Measurements from ENCODE around the gene NRAS.
"Not testable (repeated sequence)": the region's sequence is repeated elsewhere in the genome, so short reads cannot be mapped to it uniquely, and the experiment has no call there.

NRAS gene

DNA sequence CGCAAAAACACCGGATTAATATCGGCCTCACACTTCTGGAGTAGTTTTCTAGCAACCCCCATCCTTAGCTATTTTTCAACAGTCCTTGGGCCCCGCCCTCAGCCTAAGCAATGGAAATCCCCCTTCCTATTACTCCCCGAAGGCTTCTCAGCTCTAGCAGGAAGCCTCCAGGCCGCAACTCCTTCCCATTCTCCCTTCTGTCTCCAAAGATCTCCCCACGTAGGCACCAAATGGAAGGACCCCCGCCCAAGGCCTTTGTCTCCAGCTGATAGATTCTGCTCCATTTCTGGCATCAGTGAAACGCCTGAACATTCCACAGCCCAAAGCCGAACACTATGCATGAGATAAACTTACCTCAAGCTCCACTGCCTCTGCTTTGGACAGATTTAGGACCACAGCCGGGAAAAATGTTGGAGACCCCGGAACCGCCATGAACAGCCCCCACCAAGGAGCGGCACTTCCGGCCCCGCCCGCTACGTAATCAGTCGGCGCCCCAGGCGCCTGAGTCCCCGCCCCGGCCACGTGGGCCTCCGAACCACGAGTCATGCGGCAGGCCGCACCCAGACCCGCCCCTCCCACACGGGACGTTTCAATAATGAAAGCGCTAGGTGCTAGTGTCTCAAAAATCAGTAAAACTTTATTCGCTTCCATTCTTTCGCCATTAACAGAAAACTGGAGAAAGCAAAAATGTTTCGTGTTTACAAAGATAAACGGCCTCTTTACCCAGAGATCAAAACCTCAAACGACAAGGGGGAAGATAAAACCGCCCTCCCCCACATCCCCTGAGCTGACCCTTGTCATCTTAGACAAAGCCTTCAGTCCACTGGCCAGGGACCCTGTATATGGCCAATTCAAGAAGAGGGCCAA is at the start of gene NRAS:
Gene NRAS (minus strand): TSS at position 468 of the 867 bp plus-strand sequence. CDS start 611 bp downstream, outside the sequence.
- Mint-ChIP-seq H3K27ac (peak within 1 kb of the TSS; percentile 97), H3K4me1 (peaks cover 36% of the 10 kb centered on the region), H3K4me3 (peak within 1 kb of the TSS; percentile 99), H3K36me3 (peaks cover 22% of the 10 kb centered on the region), H3K9me3 (no peaks in the 10 kb centered on the region), H3K27me3 (no peaks in the 10 kb centered on the region)

DNA sequence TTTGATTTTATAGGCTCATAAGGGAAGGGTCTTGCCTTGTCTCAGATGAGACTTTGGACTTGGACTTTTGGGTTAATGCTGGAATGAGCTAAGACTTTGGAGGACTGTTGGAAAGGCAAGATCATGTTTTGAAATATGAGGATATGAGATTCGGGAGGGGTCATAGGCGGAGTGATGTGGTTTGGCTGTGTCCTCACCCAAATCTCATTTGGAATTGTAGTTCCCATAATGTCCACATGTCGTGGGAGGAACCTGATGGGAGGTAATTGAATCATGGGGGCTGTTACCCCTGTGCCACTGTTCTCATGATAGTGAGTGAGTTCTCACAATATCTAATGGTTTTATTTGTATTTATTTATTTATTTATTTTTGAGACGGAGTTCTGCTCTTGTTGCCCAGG is 48.1 kb upstream of the NRAS start:
- no peaks in the 10 kb centered on the region for H3K27me3 Mint-ChIP-seq
- H3K4me3 Mint-ChIP-seq = no peak overlapping the region
- H3K27ac Mint-ChIP-seq = no peak overlapping the region

DNA sequence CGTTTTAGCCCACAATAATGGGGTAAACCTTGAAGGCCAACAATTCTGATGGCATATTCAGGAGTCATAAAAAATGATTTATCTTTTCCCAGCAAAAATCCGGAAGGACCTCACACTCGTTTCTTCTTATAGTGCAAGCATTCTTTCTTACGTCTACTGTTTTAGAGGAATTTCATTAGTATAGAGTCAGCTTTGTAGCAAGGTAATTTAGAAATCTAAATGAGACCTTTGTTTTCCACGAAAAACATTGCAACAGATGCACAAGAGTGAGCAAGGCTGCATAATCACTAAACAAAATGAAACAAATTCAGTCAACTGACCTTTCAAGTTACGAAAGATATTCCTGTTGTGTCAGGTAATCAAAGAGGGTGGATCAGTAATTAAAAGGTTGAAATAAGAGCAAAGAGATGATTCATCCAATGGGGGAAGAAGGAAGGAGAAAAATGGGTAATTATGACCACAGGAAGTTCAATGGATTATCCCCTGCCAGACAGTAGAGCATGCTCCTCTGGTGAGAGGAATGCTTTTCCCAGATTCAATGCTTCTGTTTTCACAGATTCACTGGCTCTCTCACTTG is 41.8 kb upstream of the NRAS start:
- H3K4me3 Mint-ChIP-seq = peak overlapping the region; percentile 98
- peaks cover 15% of the 10 kb centered on the region for H3K36me3 Mint-ChIP-seq
- H3K4me1 Mint-ChIP-seq = peaks cover 45% of the 10 kb centered on the region
- H3K27me3 Mint-ChIP-seq = no peaks in the 10 kb centered on the region
- peak overlapping the region; percentile 99 for H3K27ac Mint-ChIP-seq
- peaks cover 7% of the 10 kb centered on the region for H3K9me3 Mint-ChIP-seq

More for the DNA sequence above, 48.1 kb upstream of the NRAS start:
- peaks cover 5% of the 10 kb centered on the region for H3K9me3 Mint-ChIP-seq
- H3K4me1 Mint-ChIP-seq = no peaks in the 10 kb centered on the region
- H3K36me3 Mint-ChIP-seq = peaks cover 4% of the 10 kb centered on the region

DNA sequence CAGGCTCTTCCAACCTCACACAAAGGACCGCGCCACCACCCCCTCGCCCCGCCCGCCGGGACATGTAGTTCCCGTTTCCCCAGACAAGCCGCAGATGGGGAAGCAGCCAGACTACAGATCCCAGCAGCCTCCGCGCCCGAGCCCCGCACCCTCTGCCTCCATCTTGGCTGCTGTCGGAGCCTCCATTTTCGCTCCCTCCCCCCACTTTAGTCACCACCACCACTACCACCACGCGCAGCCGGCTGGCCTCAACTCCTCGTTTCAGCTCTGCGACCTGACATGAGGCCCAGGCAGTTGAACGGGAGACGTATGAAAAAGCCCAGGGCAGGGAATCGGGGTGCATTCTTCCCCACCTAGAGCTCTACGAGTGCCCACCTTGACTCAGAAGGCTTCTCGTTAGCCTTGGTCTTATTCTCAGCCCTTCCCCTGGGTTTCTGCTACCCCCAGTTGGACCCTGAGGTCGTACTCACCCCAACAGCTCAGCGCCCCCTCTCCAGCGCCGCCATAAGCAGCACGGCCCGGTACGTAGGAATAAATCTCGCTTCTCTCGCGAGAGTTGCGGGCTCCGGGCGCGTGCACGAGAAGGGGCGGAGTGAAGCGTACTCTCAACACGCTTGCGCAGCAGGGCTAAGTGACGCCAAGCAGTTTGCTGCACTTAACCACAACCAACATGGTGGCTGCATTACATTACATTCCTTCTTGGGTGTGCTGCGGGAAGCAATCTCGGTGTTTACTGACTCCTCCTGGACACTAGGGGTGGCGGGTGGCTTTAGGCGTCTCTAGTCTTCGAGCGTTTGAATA is 41.1 kb upstream of the NRAS start, which contains the start of gene CSDE1:
Gene CSDE1 (minus strand): TSS at position 530 of the 801 bp plus-strand sequence. CDS start 18,094 bp downstream, outside the sequence.
- peaks cover 52% of the 10 kb centered on the region for H3K4me1 Mint-ChIP-seq
- peak within 1 kb of the TSS; percentile 99 for H3K27ac Mint-ChIP-seq
- peaks cover 11% of the 10 kb centered on the region for H3K36me3 Mint-ChIP-seq
- peak within 1 kb of the TSS; percentile 98 for H3K4me3 Mint-ChIP-seq
- H3K27me3 Mint-ChIP-seq = no peaks in the 10 kb centered on the region
- H3K9me3 Mint-ChIP-seq = peaks cover 4% of the 10 kb centered on the region

DNA sequence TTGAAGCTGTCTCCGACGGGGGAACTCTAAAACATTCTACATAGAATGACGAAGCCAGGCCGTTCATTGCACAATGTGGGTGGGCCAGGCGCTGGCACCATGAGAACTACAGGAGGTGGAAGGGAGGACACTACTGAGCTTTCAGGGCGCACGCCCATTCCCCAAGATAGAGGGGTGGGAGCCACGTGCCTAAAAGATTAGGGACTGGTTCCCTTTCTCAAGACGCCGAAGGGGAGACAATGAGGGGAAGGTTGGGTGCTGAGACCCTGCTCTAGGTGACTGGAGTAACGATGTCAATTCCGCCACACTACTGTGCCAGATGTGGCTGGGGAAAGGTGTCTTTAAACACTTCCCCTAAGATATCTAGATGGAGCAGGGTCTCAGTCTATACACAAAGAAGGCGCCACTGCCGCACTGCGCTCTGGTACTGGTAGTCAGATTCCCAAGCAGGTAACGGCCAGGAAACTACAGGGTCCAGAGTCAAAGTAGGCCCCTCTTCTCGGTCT is 40.4 kb upstream of the NRAS start:
- Mint-ChIP-seq H3K4me3 (peak overlapping the region; percentile 98), H3K36me3 (peaks cover 11% of the 10 kb centered on the region), H3K9me3 (peaks cover 4% of the 10 kb centered on the region), H3K27ac (peak overlapping the region; percentile 99), H3K4me1 (peaks cover 59% of the 10 kb centered on the region), H3K27me3 (no peaks in the 10 kb centered on the region)

DNA sequence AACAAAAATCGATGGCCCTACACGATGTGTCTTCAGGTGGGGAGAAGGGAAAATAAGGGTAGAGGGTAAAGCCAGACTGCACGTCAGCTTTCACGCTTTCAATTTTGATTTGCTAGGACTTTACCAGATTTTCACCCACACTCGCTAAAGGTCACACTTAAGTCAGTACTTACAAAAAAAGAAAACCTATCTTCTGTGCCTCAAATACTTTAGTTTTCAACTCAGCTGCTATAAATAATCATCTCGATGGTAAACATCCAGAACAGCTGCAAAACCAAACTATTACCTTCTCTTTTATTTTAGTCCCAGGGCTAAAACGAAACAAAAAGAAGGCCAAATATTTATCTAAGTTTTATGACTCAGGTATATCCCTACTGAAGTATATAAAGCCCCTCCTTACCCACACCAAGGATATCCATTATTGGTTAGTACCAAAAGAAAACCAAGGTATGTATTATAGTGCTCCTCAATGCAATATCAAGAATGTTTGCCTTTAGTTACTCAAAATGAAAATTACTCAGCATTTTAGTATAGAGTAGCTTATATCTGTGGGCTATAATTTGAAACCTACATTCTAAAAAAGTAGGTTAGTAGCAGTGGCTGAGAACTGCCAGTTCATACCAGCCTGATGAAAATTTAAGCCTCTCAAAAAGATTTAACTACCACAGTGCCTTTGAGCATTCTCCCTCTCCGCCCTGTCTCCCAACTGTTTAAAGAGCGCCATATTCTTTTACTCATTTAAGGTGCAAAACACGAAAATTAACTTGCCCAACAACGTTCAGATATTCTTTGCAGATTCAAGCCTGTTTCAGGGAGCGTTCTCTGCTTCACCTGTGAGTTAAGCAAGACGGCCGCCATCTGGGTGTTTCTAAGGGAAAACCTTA is 39.7 kb upstream of the NRAS start:
- H3K27ac Mint-ChIP-seq = peak overlapping the region; percentile 99
- H3K36me3 Mint-ChIP-seq = peaks cover 11% of the 10 kb centered on the region
- peaks cover 4% of the 10 kb centered on the region for H3K9me3 Mint-ChIP-seq
- H3K4me1 Mint-ChIP-seq = peaks cover 66% of the 10 kb centered on the region
- H3K27me3 Mint-ChIP-seq = no peaks in the 10 kb centered on the region
- peak overlapping the region; percentile 98 for H3K4me3 Mint-ChIP-seq

DNA sequence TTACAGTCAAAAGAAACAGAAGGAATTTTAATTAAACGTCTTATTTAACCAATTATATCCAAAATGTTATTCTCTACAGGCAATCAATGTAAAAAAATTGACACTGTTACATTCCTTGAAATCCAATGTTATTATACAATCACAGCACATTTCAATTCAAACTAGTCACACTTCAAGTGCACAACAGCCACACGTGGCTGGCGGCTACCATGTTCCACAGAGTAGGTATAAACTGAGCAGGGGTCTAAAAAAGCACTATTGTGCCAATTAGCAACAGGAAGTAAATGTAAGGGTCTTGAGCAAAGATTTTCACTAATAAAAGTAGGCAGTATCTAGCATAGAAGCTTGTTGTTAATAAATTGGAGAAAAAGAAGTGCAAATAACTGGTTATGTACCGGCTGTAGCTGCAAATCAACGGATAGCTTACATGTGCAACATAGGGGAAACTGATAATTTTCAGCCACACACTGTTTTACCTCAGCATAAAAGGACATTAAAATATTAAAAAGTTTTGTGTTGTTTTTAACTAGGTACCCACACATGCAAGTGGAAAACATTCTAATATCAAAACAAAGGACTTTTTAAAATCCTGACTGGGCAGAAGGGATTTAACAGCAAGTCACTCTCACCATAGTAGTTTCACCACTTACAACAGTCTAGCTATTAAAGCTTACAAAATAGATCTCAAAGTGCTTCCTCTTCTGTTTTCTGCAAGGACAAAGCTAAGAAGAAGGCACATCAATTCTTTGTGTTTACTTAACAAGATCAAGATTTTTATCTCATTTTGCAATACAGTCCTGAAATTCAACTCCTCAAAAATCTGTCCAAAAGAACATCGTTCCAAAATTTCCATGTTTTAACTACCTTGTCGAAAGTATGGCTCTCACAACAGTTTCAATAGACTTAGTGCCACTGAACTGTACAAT is 38.7 kb upstream of the NRAS start:
- peaks cover 11% of the 10 kb centered on the region for H3K36me3 Mint-ChIP-seq
- H3K4me3 Mint-ChIP-seq = peak overlapping the region; percentile 98
- H3K9me3 Mint-ChIP-seq = peaks cover 4% of the 10 kb centered on the region
- peaks cover 76% of the 10 kb centered on the region for H3K4me1 Mint-ChIP-seq
- peak overlapping the region; percentile 89 for H3K27ac Mint-ChIP-seq
- H3K27me3 Mint-ChIP-seq = no peaks in the 10 kb centered on the region

DNA sequence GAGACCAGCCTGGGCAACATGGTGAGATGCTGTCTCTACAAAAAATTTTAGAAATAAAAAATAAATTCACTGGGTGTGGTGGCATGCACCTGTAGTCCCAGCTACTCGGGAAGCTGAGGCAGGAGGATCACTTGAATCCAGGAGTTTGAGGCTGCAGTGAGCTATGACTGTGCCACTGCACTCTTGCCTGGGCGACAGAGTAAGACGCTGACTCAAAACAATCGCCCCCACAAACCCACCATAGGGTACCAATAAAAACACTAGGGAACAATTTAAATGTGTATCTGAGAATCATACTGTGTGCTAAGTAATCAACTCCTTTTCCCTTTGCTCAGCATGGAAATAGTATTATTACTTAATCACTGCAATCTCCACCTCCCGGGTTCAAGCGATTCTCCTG is 37.1 kb upstream of the NRAS start:
- Mint-ChIP-seq H3K36me3 (peaks cover 19% of the 10 kb centered on the region), H3K4me1 (peaks cover 91% of the 10 kb centered on the region), H3K4me3 (peak overlapping the region; percentile 98)
- H3K27ac Mint-ChIP-seq, H3K9me3 Mint-ChIP-seq, H3K27me3 Mint-ChIP-seq: not testable (repeated sequence)

DNA sequence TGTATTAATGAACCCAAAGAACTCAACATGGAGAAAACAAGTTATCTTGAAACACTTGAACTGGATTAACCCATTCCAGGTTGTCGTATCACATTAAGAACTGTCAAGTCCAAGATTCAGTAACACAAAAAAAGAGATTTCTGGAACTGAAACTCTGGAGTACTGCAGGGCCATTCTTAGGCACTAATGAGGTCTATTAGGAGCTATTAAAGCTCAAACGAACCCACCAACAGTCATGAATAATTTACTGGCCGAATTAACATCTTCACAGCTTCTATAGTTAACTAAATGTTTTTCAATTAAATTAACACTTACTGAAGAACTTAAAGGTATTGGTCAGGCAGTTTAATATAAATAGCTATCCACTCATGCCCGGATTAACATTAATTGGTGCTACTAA is 36.6 kb upstream of the NRAS start:
- H3K9me3 Mint-ChIP-seq = no peaks in the 10 kb centered on the region
- no peaks in the 10 kb centered on the region for H3K27me3 Mint-ChIP-seq
- no peak overlapping the region for H3K27ac Mint-ChIP-seq
- peak overlapping the region; percentile 98 for H3K4me3 Mint-ChIP-seq
- H3K36me3 Mint-ChIP-seq = peaks cover 22% of the 10 kb centered on the region
- peaks cover 91% of the 10 kb centered on the region for H3K4me1 Mint-ChIP-seq

DNA sequence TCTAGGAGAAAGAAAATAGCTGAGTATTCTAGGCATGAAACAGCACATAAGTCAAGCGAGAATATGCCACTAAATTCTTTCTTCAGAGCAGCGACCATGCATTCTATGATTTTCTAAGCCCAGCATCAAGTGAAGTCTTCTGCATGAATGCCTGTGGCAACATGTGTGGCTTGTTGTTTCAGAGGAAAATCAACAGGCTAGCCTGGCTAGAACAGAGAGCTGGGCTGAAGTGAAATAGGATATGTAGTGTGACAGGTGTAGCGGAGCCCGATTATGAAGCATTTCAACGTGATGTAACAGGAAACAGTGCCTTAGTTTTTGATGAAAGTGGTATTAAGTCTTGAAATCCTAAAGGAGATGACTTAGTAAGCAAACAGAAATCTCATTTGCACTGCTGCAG is 34.2 kb upstream of the NRAS start:
- no peak overlapping the region for H3K27ac Mint-ChIP-seq
- H3K27me3 Mint-ChIP-seq = no peaks in the 10 kb centered on the region
- H3K9me3 Mint-ChIP-seq = no peaks in the 10 kb centered on the region
- peaks cover 98% of the 10 kb centered on the region for H3K4me1 Mint-ChIP-seq
- H3K36me3 Mint-ChIP-seq = peaks cover 19% of the 10 kb centered on the region
- peak overlapping the region; percentile 62 for H3K4me3 Mint-ChIP-seq

DNA sequence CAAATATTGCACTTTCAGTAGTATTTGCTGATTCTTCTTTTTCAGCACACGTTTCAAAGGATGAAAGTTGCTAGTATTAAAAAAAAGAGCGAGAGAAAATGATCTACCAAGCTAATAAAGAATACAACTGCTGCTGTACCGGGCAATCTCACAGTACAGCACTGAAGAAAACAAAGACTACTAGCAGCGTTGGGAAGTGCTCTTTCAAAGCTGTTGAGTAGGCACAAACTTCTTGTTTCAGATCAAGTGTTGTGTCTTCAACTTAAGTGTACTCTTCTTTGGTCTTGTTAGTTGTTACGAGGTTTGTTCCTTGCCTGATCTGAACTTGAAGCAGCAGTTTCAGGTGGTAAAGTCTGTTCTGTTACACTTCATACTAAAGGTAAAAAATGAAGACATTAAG is 33.3 kb upstream of the NRAS start:
- Mint-ChIP-seq H3K9me3 (no peaks in the 10 kb centered on the region), H3K27me3 (no peaks in the 10 kb centered on the region), H3K4me3 (peak overlapping the region; percentile 30), H3K27ac (no peak overlapping the region), H3K4me1 (peaks cover 98% of the 10 kb centered on the region), H3K36me3 (peaks cover 17% of the 10 kb centered on the region)

DNA sequence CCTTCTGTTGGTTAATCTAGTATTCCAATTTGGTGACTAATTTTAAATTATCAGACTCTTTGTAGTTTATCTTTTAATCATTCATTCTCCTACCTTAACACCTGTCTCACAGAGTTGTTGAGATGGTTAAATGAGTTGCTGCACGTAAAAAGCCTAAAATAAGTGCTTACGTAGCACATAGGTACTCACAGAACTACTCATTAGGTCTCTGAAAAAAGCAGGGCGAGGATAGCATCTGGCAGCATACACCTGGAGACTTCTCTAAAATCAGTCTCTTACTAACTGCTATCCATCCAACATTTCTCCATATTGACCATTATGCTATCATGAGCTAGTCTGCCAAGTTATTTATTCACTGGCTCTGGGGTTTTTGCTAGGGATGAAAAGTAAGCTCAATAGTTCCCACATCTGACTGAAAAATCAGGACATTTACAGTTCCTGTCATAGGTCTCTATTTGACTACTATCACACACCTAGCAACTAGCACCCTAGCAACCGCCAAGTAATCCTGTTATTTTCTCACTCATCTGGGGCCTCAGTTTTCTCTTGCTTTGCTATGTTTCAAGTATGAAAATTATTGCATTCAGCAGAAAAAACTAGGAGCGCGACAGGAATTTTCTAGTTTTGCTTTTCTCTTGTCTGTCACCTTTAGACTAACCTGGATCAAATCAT is 30.0 kb upstream of the NRAS start:
- Mint-ChIP-seq H3K27ac (no peak overlapping the region), H3K36me3 (peaks cover 18% of the 10 kb centered on the region)

DNA sequence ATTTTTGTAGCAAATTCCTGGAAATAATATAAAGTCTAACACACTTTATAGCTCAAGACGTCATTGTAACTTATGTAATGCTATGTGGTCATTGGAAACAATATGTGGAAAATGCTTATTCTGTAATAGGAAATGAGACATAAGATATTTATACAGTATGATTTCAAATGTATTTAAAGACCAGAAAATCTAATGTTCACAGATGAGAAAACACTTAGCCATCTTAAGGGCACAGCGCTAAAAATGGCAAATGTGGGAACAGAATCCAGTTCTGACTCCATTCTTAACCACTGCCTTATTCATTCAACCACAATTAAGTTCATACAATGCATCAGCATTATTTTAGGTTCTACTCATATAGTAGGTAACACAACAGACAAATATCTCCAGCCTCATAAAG is 28.7 kb upstream of the NRAS start:
- H3K4me3 Mint-ChIP-seq = no peak overlapping the region
- H3K4me1 Mint-ChIP-seq = peaks cover 92% of the 10 kb centered on the region
- H3K27me3 Mint-ChIP-seq = no peaks in the 10 kb centered on the region
- H3K27ac Mint-ChIP-seq = no peak overlapping the region
- H3K36me3 Mint-ChIP-seq = peaks cover 21% of the 10 kb centered on the region
- no peaks in the 10 kb centered on the region for H3K9me3 Mint-ChIP-seq

More for the DNA sequence above, 30.0 kb upstream of the NRAS start:
- Mint-ChIP-seq H3K4me1 (peaks cover 93% of the 10 kb centered on the region), H3K4me3 (no peak overlapping the region), H3K27me3 (no peaks in the 10 kb centered on the region), H3K9me3 (no peaks in the 10 kb centered on the region)

Data from activated naive CD4-positive, alpha-beta T cell treated with anti-CD3 and anti-CD28 coated beads, Interleukin-2, amount 50 U/mL, for 24 hours (primary cell).